HG03439 (cell line): ENCODE measurements around the gene FGD3.

Experiments used
- ATAC-seq: cut with Tn5 transposase; IDR thresholded peaks from one replicate; pipeline ENCODE4 v1.9.1; 2021; ENCODE audit warnings: mild to moderate bottlenecking, moderate library complexity; ENCODE audit not compliant: unreplicated experiment

Gene FGD3

DNA sequence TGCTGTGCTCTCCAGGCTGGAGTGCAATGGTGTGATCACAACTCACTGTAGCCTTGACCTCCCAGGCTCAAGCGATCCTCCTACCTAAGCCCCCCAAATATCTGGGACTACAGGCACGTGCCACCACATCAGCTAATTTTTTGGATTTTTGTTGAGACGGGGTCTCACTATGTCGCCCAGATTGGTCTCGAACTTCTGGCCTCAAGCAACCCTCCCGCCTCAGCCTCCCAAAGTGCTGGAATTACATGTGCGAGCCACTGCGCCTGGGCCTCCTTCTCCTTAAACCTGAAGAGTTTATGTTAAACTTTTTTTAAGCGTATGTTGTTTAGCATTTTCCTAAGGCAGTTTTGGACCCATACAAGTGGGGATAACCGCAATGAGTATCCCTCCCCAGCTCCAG, 80.4 kb downstream of the FGD3 start:
- no peak for ATAC-seq

GRCh38 chr9:93028448-93029006, 81.2 kb downstream of the FGD3 start:
- no peak for ATAC-seq

GRCh38 chr9:93030642-93031628, 83.6 kb downstream of the FGD3 start:
- no peak for ATAC-seq

- no peak for ATAC-seq
These were observed 84.5 kb downstream of the FGD3 start for GRCh38 chr9:93031629-93032430.

DNA sequence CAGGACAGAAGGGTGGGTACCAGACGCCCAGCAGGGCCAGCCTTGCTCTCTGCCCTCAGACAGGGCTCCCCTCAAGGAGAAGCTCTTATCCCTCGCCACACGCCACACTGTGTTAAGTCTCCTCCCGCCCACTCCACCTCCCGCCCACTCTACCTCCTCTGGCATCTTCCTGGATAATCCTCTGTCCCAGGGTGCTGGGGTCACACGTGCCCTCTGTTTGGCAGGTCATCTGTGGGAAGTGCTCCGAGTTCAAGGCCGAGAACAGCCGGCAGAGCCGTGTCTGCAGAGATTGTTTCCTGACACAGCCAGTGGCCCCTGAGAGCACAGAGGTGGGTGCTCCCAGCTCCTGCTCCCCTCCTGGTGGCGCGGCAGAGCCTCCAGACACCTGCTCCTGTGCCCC, 85.2 kb downstream of the FGD3 start:
- ATAC-seq: no peak

GRCh38 chr9:93033531-93033930, 86.2 kb downstream of the FGD3 start:
- no peak for ATAC-seq

DNA sequence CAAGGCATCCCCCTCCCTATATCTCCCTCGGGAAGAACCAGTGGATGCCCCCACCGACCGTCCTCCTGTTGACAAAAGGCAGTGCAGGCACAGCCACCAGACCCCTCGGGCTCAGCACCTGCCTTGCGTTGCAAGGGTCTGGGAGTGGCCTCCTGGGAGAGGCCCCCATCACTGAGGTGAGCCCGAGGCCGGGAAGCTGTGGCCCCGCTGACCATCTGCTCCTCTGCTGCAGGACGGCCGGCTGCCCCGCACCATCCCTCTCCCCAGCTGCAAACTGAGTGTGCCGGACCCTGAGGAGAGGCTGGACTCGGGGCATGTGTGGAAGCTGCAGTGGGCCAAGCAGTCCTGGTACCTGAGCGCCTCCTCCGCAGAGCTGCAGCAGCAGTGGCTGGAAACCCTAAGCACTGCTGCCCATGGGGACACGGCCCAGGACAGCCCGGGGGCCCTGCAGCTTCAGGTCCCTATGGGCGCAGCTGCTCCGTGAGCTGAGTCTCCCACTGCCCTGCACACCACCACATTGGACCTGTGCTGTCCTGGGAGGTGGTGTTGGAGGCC, 87.9 kb downstream of the FGD3 start:
- ATAC-seq: no peak

DNA sequence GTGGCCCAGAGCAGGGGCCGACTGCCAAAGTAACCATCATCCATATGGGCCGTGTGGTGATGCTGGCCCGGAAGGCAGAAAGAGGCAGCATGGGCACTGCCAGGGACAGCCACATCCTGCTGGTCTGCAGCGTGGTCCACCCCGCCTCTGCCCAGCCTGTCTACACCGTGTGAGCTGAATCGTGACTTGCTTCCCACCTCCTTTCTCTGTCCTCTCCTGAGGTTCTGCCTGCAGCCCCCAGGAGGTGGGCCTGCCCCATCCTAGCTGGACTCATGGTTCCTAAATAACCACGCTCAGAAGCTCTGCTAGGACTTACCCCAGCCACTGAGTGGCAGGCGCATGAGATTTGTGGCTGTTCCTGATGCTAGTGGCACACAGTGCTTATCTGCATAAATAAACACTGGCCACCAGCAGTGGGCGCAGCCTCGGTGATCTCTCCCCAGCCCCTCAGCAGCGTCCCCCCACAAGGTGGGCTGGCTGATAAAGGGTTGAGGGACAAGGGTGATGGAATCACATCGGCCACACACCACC, 88.6 kb downstream of the FGD3 start:
- no peak for ATAC-seq

DNA sequence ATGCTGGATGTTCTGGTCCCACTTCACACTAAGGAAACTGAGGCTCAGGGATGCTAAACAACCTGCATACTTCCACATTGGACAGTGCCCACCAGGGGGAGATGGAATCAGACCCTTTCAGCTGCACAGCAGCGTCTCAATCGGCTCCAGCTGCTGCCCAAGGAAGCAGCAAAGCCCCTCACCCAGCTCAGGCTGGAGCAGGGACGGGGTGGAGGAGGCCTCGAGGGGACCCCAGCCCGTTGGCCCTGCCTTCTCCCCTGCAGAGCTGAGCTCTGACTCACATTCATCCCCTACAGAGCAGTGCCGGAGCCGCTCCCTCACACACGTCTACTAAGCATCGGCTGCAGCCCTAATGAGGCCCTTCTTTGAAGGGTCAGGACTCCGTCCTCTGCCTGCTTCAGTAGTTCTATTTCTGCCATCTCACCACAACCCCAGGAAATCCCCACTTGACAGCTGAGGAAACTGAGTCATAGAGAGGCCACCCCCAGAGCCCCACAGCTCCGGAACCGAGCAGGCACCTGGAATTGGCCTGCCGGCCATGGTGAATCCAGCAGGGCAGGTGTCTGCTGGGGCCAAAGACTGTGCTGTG, 89.7 kb downstream of the FGD3 start:
- no peak for ATAC-seq

DNA sequence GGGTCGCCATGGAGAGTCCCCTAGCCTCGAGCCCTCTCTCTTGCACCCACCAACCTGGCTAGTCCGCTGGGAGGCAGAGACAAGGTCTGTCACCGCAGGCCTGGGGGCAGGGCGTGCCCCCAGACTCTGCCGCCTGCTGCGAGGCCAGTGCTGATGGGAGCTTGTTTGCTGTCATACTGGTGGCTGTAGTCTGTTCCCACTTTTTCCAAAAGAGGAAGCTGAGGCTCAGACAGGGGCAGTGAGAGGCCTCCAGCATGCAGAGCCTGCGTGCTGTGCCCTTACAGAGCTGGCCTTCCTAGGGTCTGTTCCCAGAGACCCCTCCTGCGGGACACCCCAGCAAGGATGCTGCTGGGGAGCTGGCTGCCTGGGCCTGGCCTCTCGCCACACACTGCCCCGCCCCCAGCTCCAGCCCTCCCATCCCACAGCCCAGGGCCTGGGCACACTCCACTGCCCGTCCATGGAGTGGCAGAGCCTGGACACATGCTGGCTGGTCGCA, 90.2 kb downstream of the FGD3 start:
- ATAC-seq: no peak

- no peak for ATAC-seq
These were observed 91.6 kb downstream of the FGD3 start for GRCh38 chr9:93038918-93039317.

DNA sequence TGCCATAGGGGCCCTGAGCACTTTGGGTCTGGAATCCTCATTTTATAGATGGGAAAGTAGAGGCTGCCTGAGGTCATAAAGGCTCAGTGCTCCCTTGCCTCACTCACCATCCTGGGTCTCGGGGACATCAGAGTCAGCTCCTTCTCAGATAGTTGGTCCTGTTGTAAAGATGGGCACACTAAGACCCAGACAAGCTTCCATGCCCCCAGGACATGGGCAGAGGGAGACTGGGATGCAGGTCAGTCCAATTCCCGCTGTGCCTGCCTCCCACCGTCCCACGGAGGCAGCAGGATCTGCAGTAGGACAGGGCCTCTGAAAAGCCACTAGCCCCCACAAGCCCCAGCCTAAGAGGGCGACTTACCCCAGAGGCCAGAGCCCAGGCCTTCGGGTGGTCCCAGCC, 92.1 kb downstream of the FGD3 start:
- ATAC-seq: no peak

- ATAC-seq: no peak
These were observed 92.7 kb downstream of the FGD3 start for GRCh38 chr9:93039976-93040375.

- ATAC-seq: no peak
These were observed 93.1 kb downstream of the FGD3 start for GRCh38 chr9:93040409-93040808.

- no peak for ATAC-seq
These were observed 93.9 kb downstream of the FGD3 start for GRCh38 chr9:93041108-93041802.

GRCh38 chr9:93043122-93043521, 95.8 kb downstream of the FGD3 start:
- ATAC-seq: no peak

GRCh38 chr9:93045521-93045920, 98.2 kb downstream of the FGD3 start:
- no peak for ATAC-seq

DNA sequence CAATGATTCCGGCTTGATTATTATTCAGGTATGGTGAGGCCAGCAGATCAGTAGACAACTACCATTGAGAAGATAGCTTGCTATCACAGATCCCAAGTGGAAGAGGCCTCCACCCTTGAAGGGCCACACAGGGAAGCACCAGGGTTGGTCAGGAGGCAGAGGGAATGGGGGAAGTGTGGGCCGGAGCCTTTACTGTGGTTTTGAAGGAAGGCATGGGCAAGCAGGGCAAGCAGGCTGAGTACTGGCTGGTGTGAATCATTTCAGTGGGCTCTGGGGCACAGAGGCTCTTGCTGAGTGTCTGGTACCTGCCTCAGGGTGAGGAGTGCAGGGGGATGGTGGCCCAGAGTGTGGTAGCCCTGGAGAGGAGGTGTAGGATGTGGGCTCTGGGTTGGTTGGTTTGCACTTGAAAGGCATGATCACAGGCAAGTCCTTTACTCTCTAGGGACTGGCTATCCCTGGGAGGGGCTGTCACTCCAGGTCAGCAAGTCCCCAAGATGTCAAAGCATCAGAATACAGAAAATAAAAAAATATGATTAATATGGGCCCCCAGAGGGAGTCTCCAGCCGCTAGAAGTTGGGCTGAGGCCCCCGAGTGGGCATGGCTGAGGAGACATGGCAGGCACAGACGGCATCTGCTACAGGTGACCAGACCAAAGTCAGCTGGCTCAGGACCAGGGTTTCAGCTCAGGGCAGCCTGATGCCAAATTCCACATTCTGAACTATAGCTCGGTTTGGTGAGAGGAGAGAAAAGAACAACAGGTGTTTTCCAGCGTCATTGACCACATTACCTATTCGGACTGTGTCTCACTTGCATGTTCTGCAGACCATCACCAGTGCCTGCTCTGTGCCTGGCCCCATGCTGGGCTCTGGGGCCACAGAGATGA, 101.5 kb downstream of the FGD3 start:
- no peak for ATAC-seq

GRCh38 chr9:93049491-93049890, 102.2 kb downstream of the FGD3 start:
- no peak for ATAC-seq
